GM19324 (cell line): Measurements from ENCODE around the gene PDE4B.

ENCODE experiments used
- ATAC-seq: cut with Tn5 transposase; IDR thresholded peaks from one replicate; pipeline ENCODE4 v1.9.1; 2021; ENCODE audit warnings: mild to moderate bottlenecking, moderate library complexity; ENCODE audit not compliant: unreplicated experiment, low FRiP score

The PDE4B gene

DNA sequence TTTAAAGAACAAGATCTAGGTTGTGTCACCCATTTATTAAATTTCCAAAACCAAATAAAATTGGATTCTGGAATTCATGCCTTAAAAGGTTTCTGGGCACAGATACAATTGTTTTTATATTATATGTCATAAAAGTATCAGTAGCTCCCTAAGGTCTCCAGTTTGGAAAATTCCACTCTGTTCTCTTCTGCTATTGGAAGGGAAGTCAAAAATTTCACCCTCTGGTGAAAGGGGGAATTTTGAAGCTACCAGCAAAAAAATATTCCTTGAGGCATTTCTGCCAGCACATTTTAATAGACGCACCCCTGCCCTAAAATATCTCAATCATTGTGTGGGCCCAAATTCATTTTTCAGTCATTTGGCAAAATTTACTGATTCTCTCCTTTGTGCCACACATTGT lies 455.6 kb downstream of the PDE4B start:
- ATAC-seq = no peak

DNA sequence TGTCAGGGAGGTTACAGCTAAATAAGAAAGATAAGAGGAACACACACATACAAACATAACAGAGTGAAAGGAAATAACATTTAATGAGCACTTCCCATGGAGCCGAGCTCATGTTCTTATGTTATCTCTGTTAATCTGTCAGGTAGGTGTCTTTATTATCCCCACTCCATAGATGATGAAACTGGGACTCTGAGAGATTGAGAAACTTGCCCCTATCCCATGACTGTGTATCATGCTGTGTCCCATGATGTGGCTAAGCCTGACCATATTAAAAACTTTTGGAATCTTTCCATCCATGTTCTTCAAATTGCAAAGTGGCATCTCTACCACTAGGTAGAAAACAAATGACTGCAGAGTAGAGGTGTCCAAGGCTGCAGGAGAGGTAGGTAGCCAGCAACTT lies 456.1 kb downstream of the PDE4B start:
- ATAC-seq = no peak

DNA sequence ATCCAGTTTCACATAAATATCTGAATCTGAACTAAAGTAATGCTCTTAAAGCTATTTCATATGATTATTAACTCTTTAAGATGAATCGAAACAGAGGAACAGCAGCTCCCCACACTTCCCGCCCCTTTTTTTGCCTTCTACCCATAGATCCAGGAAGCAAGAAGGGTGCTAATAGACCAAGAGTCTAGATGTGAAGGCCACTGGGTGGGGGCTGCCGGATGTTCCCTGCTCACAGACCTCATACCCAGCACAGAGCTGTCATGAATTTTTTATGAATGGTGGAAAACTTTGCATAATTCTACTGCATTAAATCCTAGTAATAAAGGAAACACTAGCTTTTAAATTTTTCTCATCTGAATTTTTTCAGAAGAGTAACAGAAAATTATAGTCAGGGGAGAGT lies 457.4 kb downstream of the PDE4B start:
- ATAC-seq = no peak

DNA sequence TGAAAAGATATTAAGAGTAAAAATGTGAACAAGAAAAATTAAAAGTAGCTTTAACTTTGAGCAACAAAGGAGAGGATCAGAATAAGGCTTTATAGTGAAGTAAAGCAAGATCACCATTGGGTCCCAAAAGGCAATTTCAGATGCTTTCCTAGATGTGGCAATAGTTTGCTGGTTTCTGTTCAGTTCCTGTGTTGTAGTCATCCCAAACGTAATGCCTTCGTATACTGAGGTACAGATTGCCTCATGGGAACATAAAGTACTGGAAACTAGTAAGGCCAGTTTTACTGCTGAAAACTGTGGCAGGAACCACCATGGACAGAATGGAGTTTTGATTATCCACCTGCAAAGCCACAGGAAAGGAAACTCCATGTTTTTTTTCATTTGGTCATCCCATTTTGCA lies 457.8 kb downstream of the PDE4B start:
- ATAC-seq = no peak

DNA sequence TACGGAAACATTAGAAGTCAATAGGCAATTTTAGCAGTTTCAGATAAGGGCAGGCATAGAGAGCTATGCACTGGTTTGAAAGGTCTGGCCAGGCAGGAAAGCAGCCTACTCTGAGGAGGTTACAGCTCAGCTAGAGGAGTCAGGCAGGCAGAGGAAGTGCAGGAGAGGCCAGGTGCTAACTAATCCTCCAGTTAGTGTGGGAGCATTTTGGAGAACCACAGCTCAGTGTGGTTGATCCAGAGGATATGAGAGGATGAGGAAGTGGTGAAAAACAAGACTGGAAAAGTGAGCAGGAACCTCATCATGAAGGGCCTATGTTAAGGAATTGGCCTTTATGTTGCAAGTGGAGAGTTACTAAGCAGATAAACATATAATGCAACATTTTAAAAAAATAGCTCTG lies 458.9 kb downstream of the PDE4B start:
- ATAC-seq = peak; percentile 42

- peak; percentile 57 for ATAC-seq
These were observed 460.7 kb downstream of the PDE4B start for GRCh38 chr1:66253330-66253921.

- ATAC-seq = no peak
These were observed 462.1 kb downstream of the PDE4B start for GRCh38 chr1:66254785-66255184.

GRCh38 chr1:66256629-66257572 lies 464.2 kb downstream of the PDE4B start:
- ATAC-seq = no peak

- no peak for ATAC-seq
These were observed 465.9 kb downstream of the PDE4B start for GRCh38 chr1:66258404-66259105.

DNA sequence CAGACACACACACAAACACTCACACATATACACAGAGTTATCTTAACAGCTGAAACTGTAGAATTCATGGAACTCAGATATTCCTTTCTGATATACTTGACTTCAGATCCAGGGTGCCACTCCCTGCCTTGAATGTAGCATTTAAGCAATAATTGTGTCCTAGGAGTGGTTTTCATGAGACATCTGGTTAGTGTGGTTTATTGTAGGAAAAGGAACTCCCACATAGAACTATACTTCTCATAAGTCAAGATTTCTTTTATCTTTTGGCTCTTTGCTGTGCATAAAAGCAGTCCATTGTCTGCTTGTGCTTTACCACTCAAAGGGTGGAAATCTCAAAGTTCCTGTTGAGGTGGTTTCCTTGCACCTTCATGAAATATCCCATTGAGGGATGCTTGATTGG lies 468.7 kb downstream of the PDE4B start:
- no peak for ATAC-seq

DNA sequence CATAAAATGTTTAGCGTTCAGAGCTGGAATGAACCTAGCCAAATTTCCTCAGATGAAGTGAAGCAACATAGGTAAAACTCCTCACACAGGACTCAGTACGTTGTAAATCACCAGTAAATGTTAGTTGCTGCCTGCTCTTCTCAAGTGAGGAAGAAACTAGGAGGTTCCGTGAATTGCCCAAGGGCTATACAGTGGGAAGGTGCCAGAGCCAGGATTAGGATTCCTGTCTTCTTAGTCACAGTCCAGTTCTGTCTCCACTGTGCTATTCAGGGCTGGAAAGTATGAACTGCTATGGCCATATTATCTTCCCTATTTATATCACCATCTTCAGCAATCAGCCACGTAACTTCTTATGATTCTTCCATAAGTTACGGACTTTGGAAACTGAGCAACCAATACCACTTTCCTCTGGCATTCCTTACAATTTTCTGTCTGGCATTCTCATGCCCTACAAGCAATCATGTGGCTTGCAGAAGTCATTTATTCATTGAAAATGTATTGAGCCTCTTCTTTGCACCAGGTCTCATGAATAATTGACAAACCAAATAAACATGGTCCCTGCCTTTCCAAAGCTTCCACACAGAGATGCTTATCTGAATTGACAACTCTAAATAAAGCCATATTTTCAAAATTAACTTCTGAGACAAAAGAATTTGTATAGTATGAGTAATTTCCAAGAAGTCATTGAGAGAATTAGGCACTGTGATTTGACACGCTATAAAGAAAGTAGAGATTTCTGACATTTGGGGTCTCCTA lies 469.7 kb downstream of the PDE4B start:
- ATAC-seq = no peak

- ATAC-seq = no peak
These were observed 472.6 kb downstream of the PDE4B start for GRCh38 chr1:66265268-66265667.

DNA sequence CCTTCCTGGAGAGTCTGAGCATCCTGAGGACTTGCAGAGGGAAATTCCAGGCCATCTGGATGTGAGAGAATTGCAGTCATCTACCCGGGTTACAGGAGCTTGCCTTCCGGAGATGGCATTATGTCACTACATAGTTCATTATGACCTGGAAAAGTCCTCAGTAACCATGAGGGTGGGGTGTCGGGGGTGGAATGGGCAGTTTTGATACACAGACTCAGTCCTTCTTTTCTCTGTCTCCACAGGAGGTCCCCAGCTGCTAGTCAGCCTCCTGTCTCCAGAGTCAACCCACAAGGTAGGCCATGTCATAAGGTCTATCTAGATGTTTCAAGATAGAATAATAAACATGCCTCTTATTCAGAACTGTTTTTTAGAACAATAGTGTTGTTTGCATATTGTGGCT lies 473.1 kb downstream of the PDE4B start:
- no peak for ATAC-seq

- no peak for ATAC-seq
These were observed 473.7 kb downstream of the PDE4B start for GRCh38 chr1:66266350-66266749.

DNA sequence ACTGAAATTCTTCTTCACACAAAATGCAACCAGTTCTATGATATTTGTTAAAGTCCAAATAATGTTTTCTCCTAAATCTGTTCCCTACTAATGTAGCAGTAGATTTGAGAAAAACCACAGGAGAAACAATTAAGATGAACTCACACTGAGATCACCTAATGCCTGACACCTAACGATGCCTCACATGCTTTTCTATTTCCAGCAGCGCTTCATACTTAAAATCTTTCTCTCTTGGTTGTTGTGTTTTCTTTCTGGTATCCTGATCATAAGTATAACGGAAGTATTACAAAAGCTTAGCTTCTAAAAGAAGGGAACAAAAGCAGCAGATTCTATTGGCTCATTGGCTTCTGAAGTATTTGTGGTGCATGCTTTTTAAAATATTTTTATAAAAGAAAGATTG lies 474.1 kb downstream of the PDE4B start:
- no peak for ATAC-seq

GRCh38 chr1:66267201-66267940 lies 474.7 kb downstream of the PDE4B start:
- no peak for ATAC-seq

DNA sequence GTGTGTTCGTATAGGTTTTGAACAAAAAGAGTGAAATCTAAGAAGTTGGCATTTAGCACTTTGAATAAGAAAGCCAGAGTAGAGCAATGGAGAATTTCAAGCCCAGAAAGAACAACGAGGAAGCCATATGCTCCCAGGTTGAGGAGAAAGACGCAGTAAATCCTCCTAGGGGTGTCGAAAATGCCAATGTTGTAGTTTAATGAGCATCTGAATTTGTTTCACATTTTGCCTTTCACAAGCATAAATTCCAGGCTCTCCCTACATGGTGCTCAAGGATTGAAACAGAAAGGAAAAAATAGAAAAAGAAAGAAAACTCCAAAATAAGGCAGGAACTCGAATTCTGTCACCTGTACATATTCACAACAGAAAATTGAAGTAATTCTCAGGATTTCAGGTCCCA lies 476.5 kb downstream of the PDE4B start:
- no peak for ATAC-seq

DNA sequence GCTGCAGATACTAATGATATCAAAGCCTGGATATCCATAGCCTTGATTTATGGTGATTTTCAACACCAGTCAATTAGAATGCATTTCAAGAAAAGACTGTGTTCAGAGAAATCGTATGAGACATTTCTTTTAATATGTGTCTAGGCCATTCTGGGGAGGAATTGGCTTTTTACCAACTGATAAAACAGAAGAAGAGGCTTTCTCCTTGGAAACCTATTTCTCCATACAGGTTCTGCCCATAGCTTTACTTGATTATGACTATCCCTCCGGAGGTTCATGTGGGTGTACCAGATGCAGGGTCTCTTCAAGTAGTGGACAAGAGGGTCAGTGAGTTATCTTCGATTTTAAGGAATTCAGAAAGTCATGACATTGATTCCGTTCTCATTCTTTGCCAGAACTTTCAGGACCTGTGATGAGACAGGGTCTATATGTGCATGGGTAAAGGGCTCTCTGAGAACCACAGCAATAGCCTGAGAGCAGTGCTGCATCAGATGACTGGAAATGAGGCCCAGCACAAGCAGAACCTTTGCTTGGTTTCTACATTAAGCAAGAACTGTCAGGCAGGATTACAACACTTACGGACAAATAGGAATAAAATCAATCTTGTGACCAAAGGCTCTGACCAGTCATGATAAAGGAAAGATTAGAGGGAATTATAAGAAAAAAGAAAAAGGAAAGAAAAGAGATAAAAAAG lies 477.6 kb downstream of the PDE4B start:
- no peak for ATAC-seq

DNA sequence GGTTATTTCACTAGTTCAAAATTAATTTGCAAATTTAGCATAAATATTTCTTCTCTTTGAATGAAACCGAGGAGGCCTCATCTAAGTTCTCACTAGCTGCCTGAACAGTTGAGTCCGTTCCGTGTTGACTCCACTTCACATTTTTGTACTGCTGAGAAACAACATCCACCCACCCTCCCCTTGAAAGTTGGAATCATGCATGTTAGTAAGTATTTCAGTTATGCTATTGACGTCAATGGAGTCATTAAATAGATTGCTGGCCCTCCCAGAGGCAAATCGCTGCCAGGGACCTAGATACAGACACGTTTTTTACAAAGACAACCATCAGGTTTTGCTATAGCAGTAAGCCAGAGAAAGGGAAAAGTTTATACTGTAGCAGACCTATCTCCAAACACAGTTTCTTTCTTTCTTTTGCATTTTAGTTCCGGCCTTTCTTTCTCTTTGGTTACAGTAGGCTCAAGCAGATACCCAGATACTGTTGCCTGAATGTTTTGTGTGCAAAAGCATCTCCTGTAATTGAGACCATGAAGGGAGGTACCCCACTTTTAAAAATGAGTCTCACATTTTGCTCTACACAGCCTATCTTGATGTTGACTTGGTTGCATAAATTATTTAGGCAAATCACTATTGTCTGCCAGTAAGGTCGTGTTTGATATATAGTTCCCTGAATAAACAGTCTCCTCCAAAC lies 478.7 kb downstream of the PDE4B start:
- no peak for ATAC-seq
